Right lobe of liver (tissue), 6 donors: ENCODE results near the gene TGFB2. TPM values are rescaled to one million over a fixed set of nuclear protein-coding genes. Genes with fewer than 3 reads are reported as not detected.
A peak's percentile ranks its signal among the peaks of the same experiment; 100 is the strongest.

Experiments
- ATAC-seq, 4 donors: fragments of 200-7000 bp; cut with Tn5 transposase; one replicate each; pipeline ENCODE4 v1.9.1; 2020; ENCODE audit warnings: mild to moderate bottlenecking in 4 of 4, moderate library complexity in 4 of 4
- DNase-seq, 3 donors: peaks; one replicate each; pipeline ENCODE4 v3.0.0-alpha.2; 2020
- H3K27ac ChIP-seq, 3 donors: fragments of 200-600 bp; one replicate each; pipeline ENCODE4 v1.8.0; 2022
- H3K27me3 ChIP-seq, 2 donors: fragments of 200-600 bp; one replicate each; pipeline ENCODE4 v1.8.0; 2022
- H3K36me3 ChIP-seq, 4 donors: fragments of 200-600 bp; sonication (generic) in 1 of 4; one replicate each; pipeline versions ENCODE4 v1.5.1 to v1.8.0; 2017 to 2022; ENCODE audit warnings: control low read depth in 1 of 4
- H3K4me1 ChIP-seq, 4 donors: fragments of 200-600 bp; sonication (generic) in 1 of 4; one replicate each; pipeline versions ENCODE4 v1.5.1 to v1.8.0; 2017 to 2022; ENCODE audit warnings: control low read depth in 1 of 4
- H3K4me3 ChIP-seq, 3 donors: fragments of 200-600 bp; one replicate each; pipeline ENCODE4 v1.8.0; 2022
- H3K9me3 ChIP-seq, 4 donors: fragments of 200-600 bp; sonication (generic) in 1 of 4; one replicate each; pipeline versions ENCODE4 v1.5.1 to v1.8.0; 2017 to 2022; ENCODE audit warnings: control low read depth in 1 of 4
- POLR2A ChIP-seq: fragments of 450-650 bp; IDR thresholded peaks from one replicate; pipeline ENCODE4 v1.6.1; 2017; ENCODE audit warnings: antibody characterized with exemption, mild to moderate bottlenecking
- WGBS: methylation state at CpG from one replicate; pipeline ENCODE4 v1.1.6; 2018; ENCODE audit warnings: low coverage, low lambda C conversion rate; ENCODE audit not compliant: insufficient coverage; ENCODE audit errors: missing lambda C conversion rate; 5-methylcytosine and 5-hydroxymethylcytosine counted together
- intact Hi-C, 2 donors: fragments of 100-400 bp; cut with DNase I; formaldehyde crosslinking; loops; one replicate each; pipeline versions ENCODE4 v1.11.2 to v1.14.1; 2022
- total RNA-seq, 6 experiments: library from RNA; depleted of rRNA in 2 of 6; stranded (reverse); fragments of >200 nt in 2 of 6; fragmentation: NEBNext Ultra II Directional in 3 of 6; extraction: Animal tissue kit (Norgen Biotek cat#: 25700) in 3 of 6; gene quantifications; one replicate each; pipeline versions ENCODE4 v1.1.0 to v1.2.4, GENCODE V29; 2016 to 2023
- TF ChIP-seq, protein P1 (sequence below), 4 donors: fragments of 200-600 bp in 3 of 4; fragments of 450-650 bp in 1 of 4; IDR thresholded peaks; one replicate each; pipeline versions ENCODE4 v1.5.1 to v1.8.0; 2016 to 2022; ENCODE audit warnings: antibody characterized with exemption in 4 of 4, mild to moderate bottlenecking in 2 of 4
- donor health status: DM: no; HTN: yes; CAD: no.
- donor health status: DM: no; HTN: no; CAD: no.
- donor health status: DM: no; HTN: no; CAD: no.
- donor health status: DM: no; HTN: yes; CAD: no.
- donor health status: DM: no; HTN: yes; CAD: no.

The TGFB2 gene
- total RNA-seq, 6 experiments from 2014 or later, result 0.18 to 2.8 (median 0.34) TPM

DNA sequence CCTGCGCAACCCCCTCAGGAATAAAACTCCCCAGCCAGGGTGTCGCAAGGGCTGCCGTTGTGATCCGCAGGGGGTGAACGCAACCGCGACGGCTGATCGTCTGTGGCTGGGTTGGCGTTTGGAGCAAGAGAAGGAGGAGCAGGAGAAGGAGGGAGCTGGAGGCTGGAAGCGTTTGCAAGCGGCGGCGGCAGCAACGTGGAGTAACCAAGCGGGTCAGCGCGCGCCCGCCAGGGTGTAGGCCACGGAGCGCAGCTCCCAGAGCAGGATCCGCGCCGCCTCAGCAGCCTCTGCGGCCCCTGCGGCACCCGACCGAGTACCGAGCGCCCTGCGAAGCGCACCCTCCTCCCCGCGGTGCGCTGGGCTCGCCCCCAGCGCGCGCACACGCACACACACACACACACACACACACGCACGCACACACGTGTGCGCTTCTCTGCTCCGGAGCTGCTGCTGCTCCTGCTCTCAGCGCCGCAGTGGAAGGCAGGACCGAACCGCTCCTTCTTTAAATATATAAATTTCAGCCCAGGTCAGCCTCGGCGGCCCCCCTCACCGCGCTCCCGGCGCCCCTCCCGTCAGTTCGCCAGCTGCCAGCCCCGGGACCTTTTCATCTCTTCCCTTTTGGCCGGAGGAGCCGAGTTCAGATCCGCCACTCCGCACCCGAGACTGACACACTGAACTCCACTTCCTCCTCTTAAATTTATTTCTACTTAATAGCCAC, 696 bp downstream of the TGFB2 start:
- Histone ChIP-seq H3K4me3 (peak overlapping the region; percentile 43 to 55 (median 49)), H3K27ac (peak overlapping the region; percentile 11 to 58 (median 34)), H3K36me3 (no peaks in the 10 kb centered on the region), H3K9me3 (no peaks in the 10 kb centered on the region), H3K27me3 (no peaks in the 10 kb centered on the region), H3K4me1 (peaks cover 0 to 21% (median 0%) of the 10 kb centered on the region in 4 donors)
- TF ChIP-seq, protein P1, sequence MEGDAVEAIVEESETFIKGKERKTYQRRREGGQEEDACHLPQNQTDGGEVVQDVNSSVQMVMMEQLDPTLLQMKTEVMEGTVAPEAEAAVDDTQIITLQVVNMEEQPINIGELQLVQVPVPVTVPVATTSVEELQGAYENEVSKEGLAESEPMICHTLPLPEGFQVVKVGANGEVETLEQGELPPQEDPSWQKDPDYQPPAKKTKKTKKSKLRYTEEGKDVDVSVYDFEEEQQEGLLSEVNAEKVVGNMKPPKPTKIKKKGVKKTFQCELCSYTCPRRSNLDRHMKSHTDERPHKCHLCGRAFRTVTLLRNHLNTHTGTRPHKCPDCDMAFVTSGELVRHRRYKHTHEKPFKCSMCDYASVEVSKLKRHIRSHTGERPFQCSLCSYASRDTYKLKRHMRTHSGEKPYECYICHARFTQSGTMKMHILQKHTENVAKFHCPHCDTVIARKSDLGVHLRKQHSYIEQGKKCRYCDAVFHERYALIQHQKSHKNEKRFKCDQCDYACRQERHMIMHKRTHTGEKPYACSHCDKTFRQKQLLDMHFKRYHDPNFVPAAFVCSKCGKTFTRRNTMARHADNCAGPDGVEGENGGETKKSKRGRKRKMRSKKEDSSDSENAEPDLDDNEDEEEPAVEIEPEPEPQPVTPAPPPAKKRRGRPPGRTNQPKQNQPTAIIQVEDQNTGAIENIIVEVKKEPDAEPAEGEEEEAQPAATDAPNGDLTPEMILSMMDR (IDR thresholded peaks at IDR 0.05), result no peak
- peak; percentile 17 for TF ChIP-seq POLR2A
- peak; percentile 79 to 88 (median 81) for ATAC-seq
- 0% methylated on average over 28 of the region's 64 CpGs for WGBS
- intact Hi-C loops, result no loop called here
- DNase-seq, result peak in 2 of 3 donors; percentile 55 to 67

DNA sequence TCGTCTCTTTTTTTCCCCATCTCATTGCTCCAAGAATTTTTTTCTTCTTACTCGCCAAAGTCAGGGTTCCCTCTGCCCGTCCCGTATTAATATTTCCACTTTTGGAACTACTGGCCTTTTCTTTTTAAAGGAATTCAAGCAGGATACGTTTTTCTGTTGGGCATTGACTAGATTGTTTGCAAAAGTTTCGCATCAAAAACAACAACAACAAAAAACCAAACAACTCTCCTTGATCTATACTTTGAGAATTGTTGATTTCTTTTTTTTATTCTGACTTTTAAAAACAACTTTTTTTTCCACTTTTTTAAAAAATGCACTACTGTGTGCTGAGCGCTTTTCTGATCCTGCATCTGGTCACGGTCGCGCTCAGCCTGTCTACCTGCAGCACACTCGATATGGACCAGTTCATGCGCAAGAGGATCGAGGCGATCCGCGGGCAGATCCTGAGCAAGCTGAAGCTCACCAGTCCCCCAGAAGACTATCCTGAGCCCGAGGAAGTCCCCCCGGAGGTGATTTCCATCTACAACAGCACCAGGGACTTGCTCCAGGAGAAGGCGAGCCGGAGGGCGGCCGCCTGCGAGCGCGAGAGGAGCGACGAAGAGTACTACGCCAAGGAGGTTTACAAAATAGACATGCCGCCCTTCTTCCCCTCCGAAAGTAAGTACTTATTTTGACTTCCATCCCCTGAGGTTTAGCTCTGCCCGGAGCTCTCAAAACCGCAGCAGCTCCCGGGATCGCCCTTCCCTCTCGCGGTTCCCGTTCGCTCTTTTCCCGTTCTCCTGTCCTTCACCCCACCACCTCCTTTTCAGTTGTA, 1.5 kb downstream of the TGFB2 start:
- ATAC-seq (peak in 1 of 4 donors; percentile 4), DNase-seq (no peak)
- WGBS, result 7% methylated on average over 21 of the region's 39 CpGs
- H3K27ac ChIP-seq, result peak overlapping the region; percentile 16 to 40 (median 39)
- no peaks in the 10 kb centered on the region for H3K36me3 ChIP-seq
- intact Hi-C loops, result no loop called here
- peaks cover 0 to 21% (median 0%) of the 10 kb centered on the region in 4 donors for H3K4me1 ChIP-seq
- no peak for TF ChIP-seq POLR2A
- TF ChIP-seq, protein P1 (IDR thresholded peaks at IDR 0.05), result no peak
- no peaks in the 10 kb centered on the region for H3K9me3 ChIP-seq
- H3K4me3 ChIP-seq, result peak overlapping the region; percentile 43 to 55 (median 49)
- H3K27me3 ChIP-seq, result no peaks in the 10 kb centered on the region

DNA sequence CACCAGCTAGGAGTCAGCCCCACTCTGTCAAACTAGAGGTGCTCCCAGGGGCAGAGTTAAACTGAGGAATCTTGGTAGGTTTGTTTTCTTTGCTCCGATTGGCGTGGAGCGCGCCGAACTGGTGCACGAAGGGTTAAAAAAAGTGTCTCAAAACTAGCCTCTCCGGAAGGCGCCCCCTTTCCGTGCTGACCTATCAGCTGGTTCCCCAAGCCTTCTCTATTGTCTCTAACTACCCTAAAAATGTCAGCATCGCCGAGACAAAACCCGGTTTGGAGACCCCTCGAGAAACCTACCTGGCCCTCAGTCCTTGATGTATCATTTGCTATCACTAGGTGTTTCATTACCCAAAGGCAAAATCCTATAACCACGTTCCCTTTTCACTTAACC, 2.2 kb downstream of the TGFB2 start:
- 7% methylated on average over 12 of the region's 14 CpGs for WGBS
- ATAC-seq (no peak), DNase-seq (no peak)
- intact Hi-C loops, result no loop called here
- TF ChIP-seq, protein P1 (IDR thresholded peaks at IDR 0.05), result no peak
- TF ChIP-seq POLR2A, result no peak
- no peaks in the 10 kb centered on the region for H3K27me3 ChIP-seq
- H3K9me3 ChIP-seq, result no peaks in the 10 kb centered on the region
- no peaks in the 10 kb centered on the region for H3K36me3 ChIP-seq
- H3K4me3 ChIP-seq, result peak overlapping the region; percentile 43 to 55 (median 49)
- peak overlapping the region; percentile 16 to 40 (median 39) for H3K27ac ChIP-seq
- peaks cover 0 to 21% (median 0%) of the 10 kb centered on the region in 4 donors for H3K4me1 ChIP-seq

DNA sequence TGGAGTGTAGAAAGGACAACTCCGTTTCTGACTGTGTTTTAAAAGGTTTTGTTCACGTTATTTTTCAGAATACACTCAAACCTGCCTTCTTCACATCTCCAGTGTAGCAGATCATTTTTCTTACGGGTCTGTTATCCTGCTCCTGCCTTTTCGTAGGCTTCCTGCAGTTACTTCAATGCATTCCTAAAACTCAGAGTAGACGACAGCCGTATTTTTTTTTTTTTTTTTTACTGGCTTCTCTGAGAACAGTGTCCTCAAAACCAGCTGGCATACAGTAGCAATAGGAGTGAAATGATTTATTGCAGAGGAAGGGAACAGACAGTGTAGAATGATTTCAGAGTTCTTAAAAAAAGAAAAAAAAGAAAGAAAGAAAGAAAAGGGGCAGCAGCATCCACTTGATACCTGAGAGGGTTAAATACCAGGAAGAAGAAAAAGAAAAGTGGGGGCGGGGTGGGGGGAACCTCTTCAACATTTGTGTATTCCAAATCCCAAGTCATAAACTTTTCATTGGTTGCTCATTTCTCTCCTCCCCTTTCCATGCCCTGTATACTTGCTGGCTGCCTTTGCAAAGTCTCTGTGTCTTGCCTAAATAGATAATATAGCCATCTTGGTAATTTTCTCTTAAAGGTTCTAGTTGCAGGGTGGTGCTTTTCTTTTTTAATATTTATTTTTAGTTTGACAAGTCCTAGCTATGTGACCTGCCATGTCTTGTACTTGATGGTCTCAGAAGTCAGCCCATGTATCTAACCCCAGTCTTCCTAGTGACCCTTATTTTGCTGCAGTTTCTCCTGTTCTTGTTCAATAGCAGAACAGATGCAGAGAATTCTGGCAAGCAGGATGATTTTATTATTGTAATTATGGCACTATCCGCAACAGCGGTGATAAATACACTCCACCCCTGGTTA, 2.8 kb downstream of the TGFB2 start:
- Histone ChIP-seq H3K27ac (peak overlapping the region in 1 of 3 donors; percentile 40), H3K4me1 (peaks cover 0 to 21% (median 0%) of the 10 kb centered on the region in 4 donors), H3K36me3 (no peaks in the 10 kb centered on the region), H3K9me3 (no peaks in the 10 kb centered on the region), H3K27me3 (no peaks in the 10 kb centered on the region), H3K4me3 (peak overlapping the region; percentile 6 to 55 (median 49))
- TF ChIP-seq, protein P1 (IDR thresholded peaks at IDR 0.05), result no peak
- no peak for TF ChIP-seq POLR2A
- intact Hi-C loops, result no loop called here
- no peak for DNase-seq
- 26% methylated on average over 9 of the region's 9 CpGs for WGBS
- no peak for ATAC-seq
